BLaER1 treated with 17β-estradiol and CSF1 and Interleukin-3, amounts not matched to agents 10 nM and 100 nM (cell line): ENCODE results near the gene IKZF3.

Source experiments
- H3K27ac ChIP-seq, 11 experiments: shearing (Covaris generic); formaldehyde crosslinking; 2 replicates each; pipeline ENCODE4 v1.8.1; 2022
- H3K27me3 ChIP-seq, 11 experiments: shearing (Covaris generic); formaldehyde crosslinking; 2 replicates each; pipeline ENCODE4 v1.8.1; 2022
- H3K36me3 ChIP-seq, 11 experiments: shearing (Covaris generic); formaldehyde crosslinking; 2 replicates each; pipeline ENCODE4 v1.8.1; 2022
- H3K4me1 ChIP-seq, 10 experiments: shearing (Covaris generic); formaldehyde crosslinking; 2 replicates each; pipeline ENCODE4 v1.8.1; 2022
- H3K4me2 ChIP-seq, 11 experiments: shearing (Covaris generic); formaldehyde crosslinking; 2 replicates each; pipeline ENCODE4 v1.8.1; 2022
- H3K4me3 ChIP-seq, 10 experiments: shearing (Covaris generic); formaldehyde crosslinking; 2 replicates each; pipeline ENCODE4 v1.8.1; 2022
- H3K9ac ChIP-seq, 11 experiments: shearing (Covaris generic); formaldehyde crosslinking; 2 replicates each; pipeline ENCODE4 v1.8.1; 2022
- H3K9me3 ChIP-seq, 11 experiments: shearing (Covaris generic); formaldehyde crosslinking; replicated peaks in 1 of 11; 2 replicates each; pipeline ENCODE4 v1.8.1; 2022
- H4K20me1 ChIP-seq, 11 experiments: shearing (Covaris generic); formaldehyde crosslinking; 2 replicates each; pipeline ENCODE4 v1.8.1; 2022
- Cebpa-rat ChIP-seq, 11 experiments: shearing (Covaris generic); IDR thresholded peaks; 2 replicates each; pipeline ENCODE4 v1.8.1; 2022

IKZF3 gene

GRCh38 chr17:39737760-39738567 lies 126.1 kb downstream of the IKZF3 start, which contains the start of gene GRB7:
TSS of gene GRB7 (plus strand) at chr17:39737938. CDS start at chr17:39742302, 4,364 bp downstream.
- H3K9me3 ChIP-seq = no peaks in the 10 kb centered on the region
- peaks cover 27 to 43% (median 35%) of the 10 kb centered on the region in 10 experiments for H3K4me1 ChIP-seq
- no peak within 1 kb of the TSS for H3K27ac ChIP-seq

GRCh38 chr17:39737206-39737759 lies 126.8 kb downstream of the IKZF3 start:
- peaks cover 57 to 72% (median 68%) of the 10 kb centered on the region in 11 experiments for H3K27me3 ChIP-seq
- no peak overlapping the region for H3K9ac ChIP-seq
- H3K4me2 ChIP-seq = no peak overlapping the region; a peak in 1 of 22 replicates
- peaks cover 27 to 43% (median 35%) of the 10 kb centered on the region in 10 experiments for H3K4me1 ChIP-seq
- H3K36me3 ChIP-seq = no peaks in the 10 kb centered on the region
- no peak overlapping the region for H3K4me3 ChIP-seq
- H4K20me1 ChIP-seq = no peaks in the 10 kb centered on the region
- no peak overlapping the region for H3K27ac ChIP-seq
- H3K9me3 ChIP-seq = no peaks in the 10 kb centered on the region
- TF ChIP-seq Cebpa-rat (IDR thresholded peaks at IDR 0.05) = no peak

More at GRCh38 chr17:39737760-39738567, 126.1 kb downstream of the IKZF3 start, which contains the start of gene GRB7:
- Histone ChIP-seq H3K4me2 (peak within 1 kb of the TSS in 6 of 11 experiments; percentile 16 to 42 (median 27); a peak in 6 of 22 replicates), H3K36me3 (no peaks in the 10 kb centered on the region), H3K4me3 (0 out of 20 replicates have a peak within 1 kb of the TSS, but pooled peaks of 1 of the 10 experiments have one; percentile 11), H4K20me1 (no peaks in the 10 kb centered on the region), H3K9ac (no peak within 1 kb of the TSS), H3K27me3 (peaks cover 57 to 79% (median 74%) of the 10 kb centered on the region in 11 experiments)
- TF ChIP-seq Cebpa-rat (IDR thresholded peaks at IDR 0.05) = no peak

GRCh38 chr17:39736319-39737165 lies 127.6 kb downstream of the IKZF3 start:
- no peak overlapping the region for H3K27ac ChIP-seq
- peaks cover 25 to 35% (median 31%) of the 10 kb centered on the region in 10 experiments for H3K4me1 ChIP-seq
- peaks cover 57 to 65% (median 61%) of the 10 kb centered on the region in 11 experiments for H3K27me3 ChIP-seq
- no peak overlapping the region for H3K4me2 ChIP-seq
- H3K36me3 ChIP-seq = no peaks in the 10 kb centered on the region
- no peak overlapping the region for H3K4me3 ChIP-seq
- H3K9ac ChIP-seq = no peak overlapping the region
- H4K20me1 ChIP-seq = no peaks in the 10 kb centered on the region
- no peak for TF ChIP-seq Cebpa-rat (IDR thresholded peaks at IDR 0.05)
- no peaks in the 10 kb centered on the region for H3K9me3 ChIP-seq

GRCh38 chr17:39735882-39736281 lies 128.2 kb downstream of the IKZF3 start:
- Histone ChIP-seq H3K9me3 (no peaks in the 10 kb centered on the region), H3K4me2 (no peak overlapping the region), H3K36me3 (no peaks in the 10 kb centered on the region), H4K20me1 (no peaks in the 10 kb centered on the region), H3K27me3 (peaks cover 51 to 58% (median 54%) of the 10 kb centered on the region in 11 experiments), H3K4me1 (peaks cover 19 to 32% (median 25%) of the 10 kb centered on the region in 10 experiments), H3K9ac (no peak overlapping the region), H3K27ac (no peak overlapping the region), H3K4me3 (no peak overlapping the region)
- TF ChIP-seq Cebpa-rat (IDR thresholded peaks at IDR 0.05) = no peak

GRCh38 chr17:39732586-39732985 lies 131.5 kb downstream of the IKZF3 start:
- Histone ChIP-seq H3K36me3 (peaks cover 17 to 19% (median 18%) of the 10 kb centered on the region in 11 experiments), H4K20me1 (peaks cover 0 to 16% (median 0%) of the 10 kb centered on the region in 11 experiments; a peak in 4 of 22 replicates), H3K27ac (no peak overlapping the region), H3K27me3 (peaks cover 18 to 25% (median 21%) of the 10 kb centered on the region in 11 experiments), H3K4me1 (peaks cover 11 to 28% (median 19%) of the 10 kb centered on the region in 10 experiments), H3K4me2 (no peak overlapping the region), H3K9me3 (no peaks in the 10 kb centered on the region), H3K9ac (no peak overlapping the region), H3K4me3 (no peak overlapping the region)
- no peak for TF ChIP-seq Cebpa-rat (IDR thresholded peaks at IDR 0.05)

GRCh38 chr17:39730095-39730921 lies 133.8 kb downstream of the IKZF3 start, which contains the start of gene MIEN1:
TSS of gene MIEN1 (minus strand) at chr17:39730532. CDS start at chr17:39730495, 37 bp downstream.
- peak within 1 kb of the TSS; percentile 92 to 100 (median 98) for H3K4me2 ChIP-seq
- H3K4me3 ChIP-seq = peak within 1 kb of the TSS; percentile 70 to 82 (median 77)
- H3K27me3 ChIP-seq = peaks cover 0 to 2% (median 0%) of the 10 kb centered on the region in 11 experiments; a peak in 4 of 22 replicates
- peak within 1 kb of the TSS; percentile 81 to 97 (median 90) for H3K27ac ChIP-seq
- H3K4me1 ChIP-seq = peaks cover 20 to 36% (median 28%) of the 10 kb centered on the region in 10 experiments
- no peaks in the 10 kb centered on the region for H3K9me3 ChIP-seq
- peaks cover 18 to 35% (median 21%) of the 10 kb centered on the region in 11 experiments for H3K36me3 ChIP-seq
- peaks cover 0 to 17% (median 0%) of the 10 kb centered on the region in 11 experiments; a peak in 6 of 22 replicates for H4K20me1 ChIP-seq
- TF ChIP-seq Cebpa-rat (IDR thresholded peaks at IDR 0.05) = no peak
- peak within 1 kb of the TSS; percentile 82 to 95 (median 89) for H3K9ac ChIP-seq

DNA sequence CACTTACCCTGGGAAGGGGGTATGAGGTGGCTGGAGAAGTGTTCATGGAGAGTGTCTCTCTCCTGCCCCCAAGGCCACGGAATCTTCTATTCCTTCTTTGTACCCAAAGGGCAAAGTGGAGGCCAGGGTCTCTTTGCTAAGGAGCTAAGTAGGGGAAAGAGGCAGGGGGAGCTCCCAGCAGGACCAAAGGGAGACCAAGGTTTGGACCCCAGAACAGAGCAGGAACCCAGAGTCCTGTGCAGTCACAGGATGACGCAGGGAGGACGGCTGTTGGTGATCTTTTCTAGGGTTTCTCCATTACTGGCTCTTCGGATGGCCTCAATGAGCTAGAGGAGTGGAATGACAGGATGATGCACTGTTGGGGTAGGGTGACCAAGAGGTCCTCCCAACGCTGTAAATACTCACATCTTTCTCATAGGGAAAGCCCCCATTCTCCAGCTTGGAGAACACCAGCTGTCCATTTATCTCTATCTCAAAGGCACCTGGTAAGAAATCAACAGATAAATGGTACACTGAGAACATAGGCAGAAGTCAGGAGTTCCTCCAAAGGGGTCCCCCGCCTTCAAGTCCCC lies 134.7 kb downstream of the IKZF3 start:
- no peak for TF ChIP-seq Cebpa-rat (IDR thresholded peaks at IDR 0.05)
- H3K27ac ChIP-seq = peak overlapping the region in 10 of 11 experiments; percentile 85 to 97 (median 90); a peak in 19 of 22 replicates
- no peaks in the 10 kb centered on the region for H3K9me3 ChIP-seq
- H3K4me1 ChIP-seq = peaks cover 20 to 36% (median 28%) of the 10 kb centered on the region in 10 experiments
- no peaks in the 10 kb centered on the region for H3K27me3 ChIP-seq
- peaks cover 0 to 17% (median 0%) of the 10 kb centered on the region in 11 experiments; a peak in 6 of 22 replicates for H4K20me1 ChIP-seq
- H3K4me2 ChIP-seq = peak overlapping the region; percentile 92 to 100 (median 98)
- peak overlapping the region; percentile 70 to 82 (median 77) for H3K4me3 ChIP-seq
- peaks cover 18 to 35% (median 21%) of the 10 kb centered on the region in 11 experiments for H3K36me3 ChIP-seq
- peak overlapping the region; percentile 82 to 95 (median 89) for H3K9ac ChIP-seq
